H1 (cell line): Measurements from ENCODE around the gene GALNT13. TPM values are rescaled to one million over a fixed set of nuclear protein-coding genes. Genes with fewer than 3 reads are reported as not detected.

Source experiments
- CTCF ChIA-PET: fragments of 300-600 bp; sonication (Branson Sonifier 250); formaldehyde crosslinking; loops from one replicate; lab custom pipeline; 2021; ENCODE audit not compliant: partially characterized antibody; lab: Charles Lee
- POLR2A ChIA-PET: fragments of 300-600 bp; sonication (Branson Sonifier 250); formaldehyde crosslinking; loops from one replicate; lab custom pipeline; 2021; ENCODE audit warnings: inconsistent platforms; ENCODE audit not compliant: partially characterized antibody; lab: Charles Lee
- DNase-seq, 2 experiments: peaks; one replicate each; pipeline versions ENCODE4 v3.0.0 to v3.0.0-alpha.2; 2010 to 2022; ENCODE audit warnings: low spot score in 2 of 2, low read depth in 1 of 2, mixed read lengths in 1 of 2
- FAIRE-seq: peaks from 2 replicates; lab custom pipeline; 2011; peaks lifted over from hg19 to GRCh38; lab: Jason Lieb, UNC
- H2AFZ ChIP-seq: 2 replicates; pipeline ENCODE4 v1.8.1; 2012; ENCODE audit warnings: low read length, inconsistent platforms
- H2AK5ac ChIP-seq: 2 replicates; pipeline ENCODE4 v1.6.1; 2013; ENCODE audit warnings: low read depth, low read length
- H2BK120ac ChIP-seq: replicated peaks from 2 replicates; pipeline ENCODE3; 2013; ENCODE audit warnings: low read depth, low read length, inconsistent platforms
- H2BK12ac ChIP-seq: 2 replicates; pipeline ENCODE4 v1.6.1; 2013; ENCODE audit warnings: low read depth, low read length
- H2BK15ac ChIP-seq: 2 replicates; pipeline ENCODE4 v1.6.1; 2013; ENCODE audit warnings: low read length
- H2BK20ac ChIP-seq: 2 replicates; pipeline ENCODE4 v1.6.1; 2013; ENCODE audit warnings: low read length
- H2BK5ac ChIP-seq: 2 replicates; pipeline ENCODE4 v1.6.1; 2013; ENCODE audit warnings: low read depth, low read length
- H3K14ac ChIP-seq: 2 replicates; pipeline ENCODE4 v1.6.1; 2013; ENCODE audit warnings: inconsistent platforms; ENCODE audit not compliant: insufficient read length
- H3K18ac ChIP-seq: 2 replicates; pipeline ENCODE4 v1.6.1; 2013; ENCODE audit warnings: low read length; ENCODE audit errors: extremely low read depth
- H3K23ac ChIP-seq: 2 replicates; pipeline ENCODE4 v1.6.1; 2013; ENCODE audit warnings: inconsistent platforms; ENCODE audit not compliant: insufficient read length
- H3K23me2 ChIP-seq: 2 replicates; pipeline ENCODE4 v1.6.1; 2013; ENCODE audit warnings: low read depth, low read length
- H3K27ac ChIP-seq: 2 replicates; pipeline ENCODE4 v1.6.1; 2011; ENCODE audit warnings: low read depth, low read length, inconsistent platforms
- H3K27me3 ChIP-seq, 4 experiments: replicated peaks in 1 of 4; 1 replicate in 1 of 4; 2 replicates in 3 of 4; pipeline versions ENCODE4 v1.6.1 to v1.8.1; 2011 to 2013; ENCODE audit warnings: low read length in 3 of 4, mild to moderate bottlenecking in 3 of 4, inconsistent platforms in 2 of 4, mixed read lengths in 2 of 4, moderate library complexity in 1 of 4; ENCODE audit not compliant: control insufficient read depth in 3 of 4, insufficient read depth in 3 of 4; ENCODE audit errors: extremely low read depth in 1 of 4
- H3K36me3 ChIP-seq, 4 experiments: 2 replicates each; pipeline versions ENCODE4 v1.6.1 to v1.8.1; 2011 to 2013; ENCODE audit warnings: mild to moderate bottlenecking in 4 of 4, low read length in 3 of 4, moderate library complexity in 2 of 4, control low read depth in 1 of 4, inconsistent platforms in 1 of 4; ENCODE audit not compliant: insufficient read depth in 4 of 4, control insufficient read depth in 2 of 4
- H3K4ac ChIP-seq: replicated peaks from 2 replicates; pipeline ENCODE3; 2013; ENCODE audit warnings: low read length, low read depth, mixed read lengths, inconsistent platforms; ENCODE audit not compliant: insufficient read length
- H3K4me1 ChIP-seq, 4 experiments: replicated peaks in 1 of 4; 1 replicate in 1 of 4; 2 replicates in 3 of 4; pipeline versions ENCODE4 v1.6.1 to v1.8.1; 2011 to 2013; ENCODE audit warnings: low read length in 3 of 4, inconsistent platforms in 2 of 4, mixed read lengths in 1 of 4; ENCODE audit not compliant: insufficient read depth in 4 of 4, control insufficient read depth in 3 of 4
- H3K4me2 ChIP-seq, 2 experiments: 2 replicates each; pipeline versions ENCODE4 v1.6.1 to v1.8.1; 2011 to 2013; ENCODE audit warnings: low read depth in 2 of 2, low read length in 2 of 2, control low read depth in 1 of 2, inconsistent platforms in 1 of 2, mild to moderate bottlenecking in 1 of 2; ENCODE audit not compliant: insufficient read depth in 1 of 2
- H3K4me3 ChIP-seq, 4 experiments: fragments of 200-600, 300-600 bp in 1 of 4; sonication (generic), shearing (Covaris generic), sonication (Bioruptor Twin) in 1 of 4; 2 replicates each; pipeline versions ENCODE4 v1.5.1 to v1.8.1; 2011 to 2016; ENCODE audit warnings: low read length in 4 of 4, low read depth in 3 of 4, control low read depth in 2 of 4, inconsistent platforms in 2 of 4, mild to moderate bottlenecking in 2 of 4, mixed read lengths in 1 of 4, moderate library complexity in 1 of 4; ENCODE audit not compliant: insufficient read depth in 2 of 4; ENCODE audit errors: extremely low read depth in 1 of 4
- H3K56ac ChIP-seq: replicated peaks from 2 replicates; pipeline ENCODE3; 2013; ENCODE audit warnings: low read depth, mild to moderate bottlenecking, mixed read lengths, low read length, inconsistent platforms; ENCODE audit not compliant: insufficient read length
- H3K79me1 ChIP-seq: 2 replicates; pipeline ENCODE4 v1.6.1; 2013; ENCODE audit warnings: low read depth, low read length, control low read depth
- H3K79me2 ChIP-seq, 2 experiments: 2 replicates each; pipeline versions ENCODE4 v1.6.1 to v1.8.1; 2012 to 2013; ENCODE audit warnings: low read length in 2 of 2, mild to moderate bottlenecking in 2 of 2, inconsistent platforms in 1 of 2; ENCODE audit not compliant: insufficient read depth in 2 of 2, control insufficient read depth in 1 of 2
- H3K9ac ChIP-seq, 4 experiments: replicated peaks in 1 of 4; 1 replicate in 1 of 4; 2 replicates in 3 of 4; pipeline versions ENCODE4 v1.6.1 to v1.8.1; 2011 to 2013; ENCODE audit warnings: low read depth in 3 of 4, low read length in 3 of 4, control low read depth in 2 of 4, mild to moderate bottlenecking in 2 of 4, moderate library complexity in 2 of 4, inconsistent platforms in 1 of 4; ENCODE audit errors: extremely low read depth in 1 of 4
- H3K9me3 ChIP-seq, 2 experiments: 2 replicates each; pipeline versions ENCODE4 v1.6.1 to v1.8.1; 2012 to 2013; ENCODE audit warnings: mild to moderate bottlenecking in 2 of 2, moderate library complexity in 2 of 2, control low read depth in 1 of 2, inconsistent platforms in 1 of 2, low read depth in 1 of 2, low read length in 1 of 2, mixed read lengths in 1 of 2; ENCODE audit not compliant: insufficient read depth in 2 of 2
- H4K20me1 ChIP-seq, 2 experiments: replicated peaks in 1 of 2; 2 replicates each; pipeline versions ENCODE3 to v1.8.1; 2011 to 2013; ENCODE audit warnings: inconsistent platforms in 2 of 2, low read length in 2 of 2, mild to moderate bottlenecking in 1 of 2; ENCODE audit not compliant: insufficient read depth in 2 of 2, control insufficient read depth in 1 of 2
- H4K5ac ChIP-seq: 2 replicates; pipeline ENCODE4 v1.6.1; 2013; ENCODE audit warnings: low read length, low read depth, mixed read lengths, inconsistent platforms; ENCODE audit not compliant: insufficient read length
- H4K8ac ChIP-seq: 2 replicates; pipeline ENCODE4 v1.8.0; 2013; ENCODE audit warnings: mild to moderate bottlenecking, moderate library complexity, low read length, inconsistent platforms; ENCODE audit not compliant: insufficient read depth; ENCODE audit errors: extremely low read depth
- H4K91ac ChIP-seq: replicated peaks from 2 replicates; pipeline ENCODE3; 2013; ENCODE audit warnings: low read length, mixed read lengths, inconsistent platforms; ENCODE audit not compliant: insufficient read length
- RAD21 ChIP-seq, 2 experiments: IDR thresholded peaks in 1 of 2; conservative IDR thresholded peaks in 1 of 2; 2 replicates each; pipeline ENCODE4 v1.6.1; 2011; ENCODE audit warnings: low read depth in 2 of 2, low read length in 2 of 2, improper control_type of control experiment in 1 of 2, inconsistent platforms in 1 of 2, mild to moderate bottlenecking in 1 of 2, moderate library complexity in 1 of 2
- TEAD4 ChIP-seq: IDR thresholded peaks from 2 replicates; pipeline ENCODE4 v1.6.1; 2012; ENCODE audit warnings: low read depth, low read length, inconsistent platforms, mixed read lengths
- WGBS, 2 experiments: shearing (Covaris generic) in 1 of 2; methylation state at CpG; one replicate each; pipeline versions ENCODE4 v1.1.6 to v1.1.7; 2013 to 2015; ENCODE audit warnings: low lambda C conversion rate in 2 of 2, mixed read lengths in 2 of 2, inconsistent platforms in 1 of 2, low coverage in 1 of 2, missing lambda C conversion rate in 1 of 2; ENCODE audit not compliant: insufficient replicate concordance in 2 of 2, insufficient coverage in 1 of 2, insufficient read length in 1 of 2; ENCODE audit errors: extremely low coverage in 1 of 2, missing lambda C conversion rate in 1 of 2; 5-methylcytosine and 5-hydroxymethylcytosine counted together
- polyA plus RNA-seq, 7 experiments: library from polyadenylated mRNA; depleted of rRNA in 3 of 7; stranded (reverse) in 5 of 7; unstranded in 2 of 7; fragments of >200 nt in 5 of 7; fragments of 200-250 nt in 2 of 7; gene quantifications; 1 replicate in 5 of 7; 2 replicates in 1 of 7; 4 replicates in 1 of 7; pipeline versions ENCODE4 v1.2.1 to v1.2.3, GENCODE V29; 2011 to 2013; ENCODE audit warnings: missing spikeins in 2 of 7, mixed read lengths in 2 of 7
- total RNA-seq: library from RNA; stranded (reverse); fragmentation: NEBNext Ultra II Directional; extraction: Animal tissue kit (Norgen Biotek cat#: 25700); gene quantifications from 2 replicates; pipeline ENCODE4 v1.2.1, GENCODE V29; 2021
- TF ChIP-seq, protein P1 (sequence below), 3 experiments: IDR thresholded peaks; 1 replicate in 2 of 3; 2 replicates in 1 of 3; pipeline versions ENCODE4 v1.5.1 to v1.6.1; 2011; ENCODE audit warnings: low read length in 3 of 3, mild to moderate bottlenecking in 3 of 3, inconsistent platforms in 2 of 3, low read depth in 1 of 3, moderate library complexity in 1 of 3; ENCODE audit not compliant: insufficient read depth in 1 of 3; ENCODE audit errors: control extremely low read depth in 1 of 3
- TF ChIP-seq, protein P2 (sequence below): IDR thresholded peaks from 2 replicates; pipeline ENCODE4 v1.6.1; 2011; ENCODE audit warnings: low read depth, mild to moderate bottlenecking, low read length; ENCODE audit not compliant: insufficient read depth

Gene GALNT13
- total and polyA plus RNA-seq, 2 of the 8 experiments (the other 6 are each of a cell fraction or from before 2014, with no cell fraction given), result 3.2 to 9.6 TPM

- Histone ChIP-seq H2BK5ac (no peak overlapping the region), H3K4me3 (no peak overlapping the region), H4K5ac (no peak overlapping the region), H3K9me3 (no peaks in the 10 kb centered on the region), H3K23ac (no peak overlapping the region), H3K4ac (no peak overlapping the region), H3K9ac (no peak overlapping the region), H4K8ac (no peak overlapping the region), H4K20me1 (peaks cover 13 to 15% of the 10 kb centered on the region in 2 experiments), H3K27ac (no peak overlapping the region), H3K4me2 (peak overlapping the region in 1 of 2 experiments; percentile 97; a peak in 1 of 4 replicates), H2BK12ac (no peak overlapping the region), H2BK20ac (no peak overlapping the region), H3K79me1 (no peaks in the 10 kb centered on the region), H2AK5ac (no peak overlapping the region), H3K23me2 (peaks cover 17% of the 10 kb centered on the region), H3K18ac (no peak overlapping the region), H3K4me1 (peaks cover 0 to 5% (median 1%) of the 10 kb centered on the region in 4 experiments; a peak in 2 of 7 replicates), H4K91ac (no peak overlapping the region), H2AFZ (no peak overlapping the region), H3K27me3 (peaks cover 2 to 27% (median 21%) of the 10 kb centered on the region in 4 experiments), H3K56ac (no peak overlapping the region), H2BK120ac (no peak overlapping the region), H3K79me2 (0 out of 4 replicates have a peak, but pooled peaks cover 0 to 6% of the 10 kb centered on the region in 2 experiments), H2BK15ac (no peak overlapping the region)
- FAIRE-seq (no peak), DNase-seq (no peak)
- WGBS, 2 experiments, result 73% methylated on average over 3 of the region's 3 CpGs; no CpG with 5 or more reads in 1 of the 2 experiments
- POLR2A ChIA-PET, result no interaction called here
- CTCF ChIA-PET, result interaction anchor here (0.9 to 1.2 kb wide), 2 partner anchors 14 to 505 kb away, joined by 3 to 4 read pairs; no protein-coding TSS in a partner anchor
- TF ChIP-seq, protein P1, sequence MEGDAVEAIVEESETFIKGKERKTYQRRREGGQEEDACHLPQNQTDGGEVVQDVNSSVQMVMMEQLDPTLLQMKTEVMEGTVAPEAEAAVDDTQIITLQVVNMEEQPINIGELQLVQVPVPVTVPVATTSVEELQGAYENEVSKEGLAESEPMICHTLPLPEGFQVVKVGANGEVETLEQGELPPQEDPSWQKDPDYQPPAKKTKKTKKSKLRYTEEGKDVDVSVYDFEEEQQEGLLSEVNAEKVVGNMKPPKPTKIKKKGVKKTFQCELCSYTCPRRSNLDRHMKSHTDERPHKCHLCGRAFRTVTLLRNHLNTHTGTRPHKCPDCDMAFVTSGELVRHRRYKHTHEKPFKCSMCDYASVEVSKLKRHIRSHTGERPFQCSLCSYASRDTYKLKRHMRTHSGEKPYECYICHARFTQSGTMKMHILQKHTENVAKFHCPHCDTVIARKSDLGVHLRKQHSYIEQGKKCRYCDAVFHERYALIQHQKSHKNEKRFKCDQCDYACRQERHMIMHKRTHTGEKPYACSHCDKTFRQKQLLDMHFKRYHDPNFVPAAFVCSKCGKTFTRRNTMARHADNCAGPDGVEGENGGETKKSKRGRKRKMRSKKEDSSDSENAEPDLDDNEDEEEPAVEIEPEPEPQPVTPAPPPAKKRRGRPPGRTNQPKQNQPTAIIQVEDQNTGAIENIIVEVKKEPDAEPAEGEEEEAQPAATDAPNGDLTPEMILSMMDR (IDR thresholded peaks at IDR 0.05; ENCODE audit: control extremely low read depth in 1 of 3, insufficient read depth in 1 of 3, low read depth in 1 of 3, low read length in 3 of 3), result peak in 1 of 3 experiments; percentile 9; a peak in 1 of 4 replicates
- TF ChIP-seq RAD21 (IDR thresholded peaks at IDR 0.05 in 1 of 2, conservative IDR thresholded peaks at IDR 0.05 in 1 of 2; ENCODE audit: low read depth in 2 of 2, low read length in 2 of 2) (peak; percentile 26 to 29; a peak in 3 of 4 replicates), TEAD4 (peak; percentile 80)
- TF ChIP-seq, protein P2, sequence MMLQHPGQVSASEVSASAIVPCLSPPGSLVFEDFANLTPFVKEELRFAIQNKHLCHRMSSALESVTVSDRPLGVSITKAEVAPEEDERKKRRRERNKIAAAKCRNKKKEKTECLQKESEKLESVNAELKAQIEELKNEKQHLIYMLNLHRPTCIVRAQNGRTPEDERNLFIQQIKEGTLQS, result no peak
- TF ChIP-seq, all 59 proteins: peak for 3
- H3K14ac ChIP-seq, result no peak overlapping the region
- no peaks in the 10 kb centered on the region for H3K36me3 ChIP-seq
These were observed 1.4 kb upstream of the GALNT13 start for GRCh38 chr2:153870308-153870707.
